ENCODE results near the gene REEP5.

- no peak for TF ChIP-seq CTCF (conservative IDR thresholded peaks at IDR 0.05 in 1 of 2, IDR thresholded peaks at IDR 0.05 in 1 of 2; ENCODE audit: extremely low read depth in 1 of 2, insufficient read depth in 1 of 2, low read depth in 1 of 2, low read length in 2 of 2)
- no peak for TF ChIP-seq EZH2 (IDR thresholded peaks at IDR 0.05; ENCODE audit: borderline replicate concordance, low read length)
These were observed 35.1 kb downstream of the REEP5 start for GRCh38 chr5:112886975-112887374.

Measured in mammary epithelial cell (primary cell).